ENCODE results near the gene FANCC. TPM values are rescaled to one million over a fixed set of nuclear protein-coding genes. Genes with fewer than 3 reads are reported as not detected.

FANCC gene
- total and polyA plus RNA-seq, 2 of the 13 experiments (the other 11 are each of a cell fraction or from before 2014, with no cell fraction given): 7.4 to 8.6 TPM

DNA sequence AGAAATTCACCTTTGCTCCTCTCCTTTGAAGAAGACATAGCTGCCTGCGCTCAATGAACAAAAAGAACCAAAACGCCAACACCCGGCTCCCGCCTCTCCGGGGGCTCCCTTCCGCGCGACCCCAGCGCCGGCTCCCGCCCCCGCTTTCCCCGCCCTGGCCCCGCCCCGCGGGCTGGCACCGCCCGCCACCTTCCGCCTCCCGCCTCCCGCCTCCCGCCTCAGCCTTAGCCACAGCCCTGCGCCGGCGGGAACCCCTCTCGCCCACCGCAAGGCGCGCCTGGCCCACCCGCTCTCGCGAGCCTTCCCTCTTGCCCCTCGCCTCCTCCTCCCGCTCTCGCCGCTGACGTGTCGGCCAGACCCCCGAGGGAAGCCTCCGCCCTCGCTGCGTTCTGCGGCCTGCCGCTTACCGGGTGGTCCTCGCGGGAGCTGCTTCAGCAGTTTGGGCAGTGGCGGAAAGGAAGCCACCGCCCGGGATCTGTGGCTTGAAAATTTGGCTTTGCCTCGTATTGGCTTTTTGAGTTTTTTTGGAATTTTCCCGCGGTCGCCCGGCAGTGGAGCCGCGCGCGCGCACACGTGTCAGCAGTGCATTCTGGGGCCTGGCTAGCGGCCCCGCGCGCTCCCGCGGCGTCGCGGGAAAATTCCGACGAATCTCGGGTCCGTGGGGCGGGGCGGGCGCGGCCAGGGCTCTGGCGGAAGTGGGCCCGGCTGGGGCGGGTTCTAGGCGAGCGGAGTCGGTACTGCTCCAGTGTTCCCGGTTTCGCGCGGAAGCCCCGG is at the start of gene FANCC (continued):
- TF ChIP-seq ATF4 (CRISPR knock-in tag; IDR thresholded peaks at IDR 0.05) (0 out of 4 replicates have a peak, but pooled peaks of 1 of the 2 experiments have one; percentile 14), ZNF713 (CRISPR knock-in tag; IDR thresholded peaks at IDR 0.05) (no peak), ZNF235 (CRISPR knock-in tag; IDR thresholded peaks at IDR 0.05; ENCODE audit: borderline replicate concordance) (peak; percentile 68; the same call in 1 of the 2 replicates), EED (CRISPR knock-in tag; IDR thresholded peaks at IDR 0.05) (no peak), ZNF615 (CRISPR knock-in tag; IDR thresholded peaks at IDR 0.05; ENCODE audit: borderline replicate concordance) (0 out of 2 replicates have a peak, but pooled peaks have one; percentile 46), ZFP62 (CRISPR knock-in tag; IDR thresholded peaks at IDR 0.05) (no peak), ZNF441 (CRISPR knock-in tag; IDR thresholded peaks at IDR 0.05; ENCODE audit: borderline replicate concordance) (peak; percentile 82; the same call in 1 of the 2 replicates), CEBPG (CRISPR knock-in tag; IDR thresholded peaks at IDR 0.05) (peak; percentile 26; the same call in 1 of the 2 replicates), RAD21 (CRISPR knock-in tag; IDR thresholded peaks at IDR 0.05) (peak; percentile 40), ZNF432 (CRISPR knock-in tag; IDR thresholded peaks at IDR 0.05; ENCODE audit: borderline replicate concordance) (no peak), MYPOP (CRISPR knock-in tag; IDR thresholded peaks at IDR 0.05) (peak; percentile 78; the same call in 1 of the 2 replicates), ZNF260 (CRISPR knock-in tag; IDR thresholded peaks at IDR 0.05; ENCODE audit: borderline replicate concordance, low read depth) (no peak), ZNF230 (CRISPR knock-in tag; IDR thresholded peaks at IDR 0.05) (peak; percentile 78; the same call in 1 of the 2 replicates), RXRA (CRISPR knock-in tag; IDR thresholded peaks at IDR 0.05) (peak; percentile 85; the same call in 1 of the 2 replicates), ZNF772 (CRISPR knock-in tag; IDR thresholded peaks at IDR 0.05) (peak; percentile 69; the same call in 1 of the 2 replicates)
- TF ChIP-seq, protein P1, sequence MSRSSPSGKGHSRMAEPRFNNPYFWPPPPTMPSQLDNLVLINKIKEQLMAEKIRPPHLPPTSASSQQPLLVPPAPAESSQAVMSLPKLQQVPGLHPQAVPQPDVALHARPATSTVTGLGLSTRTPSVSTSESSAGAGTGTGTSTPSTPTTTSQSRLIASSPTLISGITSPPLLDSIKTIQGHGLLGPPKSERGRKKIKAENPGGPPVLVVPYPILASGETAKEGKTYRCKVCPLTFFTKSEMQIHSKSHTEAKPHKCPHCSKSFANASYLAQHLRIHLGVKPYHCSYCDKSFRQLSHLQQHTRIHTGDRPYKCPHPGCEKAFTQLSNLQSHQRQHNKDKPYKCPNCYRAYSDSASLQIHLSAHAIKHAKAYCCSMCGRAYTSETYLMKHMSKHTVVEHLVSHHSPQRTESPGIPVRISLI (CRISPR knock-in tag; IDR thresholded peaks at IDR 0.05; ENCODE audit: borderline replicate concordance): no peak
- TF ChIP-seq, protein P2, sequence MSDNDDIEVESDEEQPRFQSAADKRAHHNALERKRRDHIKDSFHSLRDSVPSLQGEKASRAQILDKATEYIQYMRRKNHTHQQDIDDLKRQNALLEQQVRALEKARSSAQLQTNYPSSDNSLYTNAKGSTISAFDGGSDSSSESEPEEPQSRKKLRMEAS (IDR thresholded peaks at IDR 0.05): peak; percentile 88
- TF ChIP-seq, protein P3, sequence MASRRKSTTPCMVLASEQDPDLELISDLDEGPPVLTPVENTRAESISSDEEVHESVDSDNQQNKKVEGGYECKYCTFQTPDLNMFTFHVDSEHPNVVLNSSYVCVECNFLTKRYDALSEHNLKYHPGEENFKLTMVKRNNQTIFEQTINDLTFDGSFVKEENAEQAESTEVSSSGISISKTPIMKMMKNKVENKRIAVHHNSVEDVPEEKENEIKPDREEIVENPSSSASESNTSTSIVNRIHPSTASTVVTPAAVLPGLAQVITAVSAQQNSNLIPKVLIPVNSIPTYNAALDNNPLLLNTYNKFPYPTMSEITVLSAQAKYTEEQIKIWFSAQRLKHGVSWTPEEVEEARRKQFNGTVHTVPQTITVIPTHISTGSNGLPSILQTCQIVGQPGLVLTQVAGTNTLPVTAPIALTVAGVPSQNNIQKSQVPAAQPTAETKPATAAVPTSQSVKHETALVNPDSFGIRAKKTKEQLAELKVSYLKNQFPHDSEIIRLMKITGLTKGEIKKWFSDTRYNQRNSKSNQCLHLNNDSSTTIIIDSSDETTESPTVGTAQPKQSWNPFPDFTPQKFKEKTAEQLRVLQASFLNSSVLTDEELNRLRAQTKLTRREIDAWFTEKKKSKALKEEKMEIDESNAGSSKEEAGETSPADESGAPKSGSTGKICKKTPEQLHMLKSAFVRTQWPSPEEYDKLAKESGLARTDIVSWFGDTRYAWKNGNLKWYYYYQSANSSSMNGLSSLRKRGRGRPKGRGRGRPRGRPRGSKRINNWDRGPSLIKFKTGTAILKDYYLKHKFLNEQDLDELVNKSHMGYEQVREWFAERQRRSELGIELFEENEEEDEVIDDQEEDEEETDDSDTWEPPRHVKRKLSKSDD (CRISPR knock-in tag; IDR thresholded peaks at IDR 0.05; ENCODE audit: low read depth): peak; percentile 39; the same call in 1 of the 2 replicates
- TF ChIP-seq, protein P4, sequence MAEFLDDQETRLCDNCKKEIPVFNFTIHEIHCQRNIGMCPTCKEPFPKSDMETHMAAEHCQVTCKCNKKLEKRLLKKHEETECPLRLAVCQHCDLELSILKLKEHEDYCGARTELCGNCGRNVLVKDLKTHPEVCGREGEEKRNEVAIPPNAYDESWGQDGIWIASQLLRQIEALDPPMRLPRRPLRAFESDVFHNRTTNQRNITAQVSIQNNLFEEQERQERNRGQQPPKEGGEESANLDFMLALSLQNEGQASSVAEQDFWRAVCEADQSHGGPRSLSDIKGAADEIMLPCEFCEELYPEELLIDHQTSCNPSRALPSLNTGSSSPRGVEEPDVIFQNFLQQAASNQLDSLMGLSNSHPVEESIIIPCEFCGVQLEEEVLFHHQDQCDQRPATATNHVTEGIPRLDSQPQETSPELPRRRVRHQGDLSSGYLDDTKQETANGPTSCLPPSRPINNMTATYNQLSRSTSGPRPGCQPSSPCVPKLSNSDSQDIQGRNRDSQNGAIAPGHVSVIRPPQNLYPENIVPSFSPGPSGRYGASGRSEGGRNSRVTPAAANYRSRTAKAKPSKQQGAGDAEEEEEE (CRISPR knock-in tag; IDR thresholded peaks at IDR 0.05; ENCODE audit: borderline replicate concordance): no peak
